GM12875 (cell line): ENCODE results near the gene NKAIN2.

Experiments
- H3K4me3 ChIP-seq: one replicate; pipeline ENCODE4 v1.5.1; 2011; ENCODE audit warnings: low read depth, low read length, control low read depth
- TF ChIP-seq, protein P1 (sequence below): IDR thresholded peaks from 2 replicates; pipeline ENCODE4 v1.5.1; 2011; ENCODE audit warnings: low read depth, mild to moderate bottlenecking, control low read depth, inconsistent platforms, low read length, moderate library complexity, borderline replicate concordance; ENCODE audit not compliant: insufficient read depth

Gene NKAIN2

GRCh38 chr6:123848347-123848746 is 44.7 kb downstream of the NKAIN2 start:
- TF ChIP-seq, protein P1, sequence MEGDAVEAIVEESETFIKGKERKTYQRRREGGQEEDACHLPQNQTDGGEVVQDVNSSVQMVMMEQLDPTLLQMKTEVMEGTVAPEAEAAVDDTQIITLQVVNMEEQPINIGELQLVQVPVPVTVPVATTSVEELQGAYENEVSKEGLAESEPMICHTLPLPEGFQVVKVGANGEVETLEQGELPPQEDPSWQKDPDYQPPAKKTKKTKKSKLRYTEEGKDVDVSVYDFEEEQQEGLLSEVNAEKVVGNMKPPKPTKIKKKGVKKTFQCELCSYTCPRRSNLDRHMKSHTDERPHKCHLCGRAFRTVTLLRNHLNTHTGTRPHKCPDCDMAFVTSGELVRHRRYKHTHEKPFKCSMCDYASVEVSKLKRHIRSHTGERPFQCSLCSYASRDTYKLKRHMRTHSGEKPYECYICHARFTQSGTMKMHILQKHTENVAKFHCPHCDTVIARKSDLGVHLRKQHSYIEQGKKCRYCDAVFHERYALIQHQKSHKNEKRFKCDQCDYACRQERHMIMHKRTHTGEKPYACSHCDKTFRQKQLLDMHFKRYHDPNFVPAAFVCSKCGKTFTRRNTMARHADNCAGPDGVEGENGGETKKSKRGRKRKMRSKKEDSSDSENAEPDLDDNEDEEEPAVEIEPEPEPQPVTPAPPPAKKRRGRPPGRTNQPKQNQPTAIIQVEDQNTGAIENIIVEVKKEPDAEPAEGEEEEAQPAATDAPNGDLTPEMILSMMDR: no peak
- no peak overlapping the region for H3K4me3 ChIP-seq

DNA sequence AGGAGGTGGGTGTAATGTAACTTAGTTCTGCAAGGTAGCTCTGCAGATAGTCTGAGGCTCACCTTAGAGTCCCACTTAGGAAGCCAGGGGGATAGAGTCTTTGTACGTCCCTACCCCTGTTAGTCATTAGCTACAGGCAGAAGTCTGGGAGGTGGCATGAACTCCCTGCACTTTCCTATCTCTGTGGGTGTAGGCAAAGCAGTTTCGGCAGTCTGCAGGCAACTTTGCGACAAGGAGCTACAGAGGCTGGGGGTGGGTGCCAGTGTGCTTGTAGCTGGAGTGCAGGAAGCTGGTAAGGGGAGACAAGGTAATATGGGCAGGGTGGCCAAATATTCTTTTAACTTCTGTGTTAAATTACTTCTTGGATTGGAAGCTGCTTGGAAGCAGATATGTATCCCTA is 45.7 kb downstream of the NKAIN2 start:
- H3K4me3 ChIP-seq: no peak overlapping the region
- TF ChIP-seq, protein P1: no peak

DNA sequence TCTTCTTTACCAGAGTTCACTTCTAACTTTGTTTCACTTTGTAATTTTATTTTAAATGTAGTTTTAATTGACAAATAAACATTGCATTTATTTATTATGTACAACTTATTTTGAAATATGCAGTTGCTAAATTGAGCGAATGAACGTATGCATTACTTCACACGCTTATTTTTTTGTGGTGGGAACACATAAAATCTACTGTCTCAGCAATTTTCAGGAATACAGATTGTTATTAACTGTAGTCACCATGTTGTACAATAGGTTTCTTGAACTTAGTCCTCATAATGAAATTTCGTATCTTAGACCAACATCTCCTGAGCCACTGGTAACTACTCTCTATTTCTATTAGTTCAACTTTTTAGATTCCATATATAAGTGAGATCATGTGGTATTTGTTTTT is 46.9 kb downstream of the NKAIN2 start:
- H3K4me3 ChIP-seq: no peak overlapping the region
- TF ChIP-seq, protein P1: no peak

DNA sequence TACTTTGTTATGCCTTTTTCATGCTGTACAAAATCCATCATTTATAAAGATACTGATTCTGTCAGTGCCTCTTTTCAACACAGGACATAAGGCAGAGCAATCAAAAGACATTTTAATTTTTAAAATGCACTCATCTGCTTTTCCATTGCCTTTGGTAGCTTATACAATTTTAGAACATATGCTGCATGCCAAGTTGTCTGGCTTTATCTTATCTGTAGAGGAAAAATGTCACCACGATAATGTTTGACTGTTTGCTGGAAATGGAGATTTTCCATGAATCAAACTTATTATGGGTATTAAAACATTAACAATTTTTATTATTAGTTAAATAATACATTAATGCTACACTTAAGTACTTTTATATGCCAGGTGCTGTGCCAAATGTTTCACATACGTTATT is 50.5 kb downstream of the NKAIN2 start:
- TF ChIP-seq, protein P1: no peak

GRCh38 chr6:123855506-123855905 is 51.8 kb downstream of the NKAIN2 start:
- H3K4me3 ChIP-seq: no peak overlapping the region
- TF ChIP-seq, protein P1: no peak

More for the DNA sequence above, 50.5 kb downstream of the NKAIN2 start:
- no peak overlapping the region for H3K4me3 ChIP-seq

- TF ChIP-seq, protein P1: no peak
- H3K4me3 ChIP-seq: no peak overlapping the region
Measured at GRCh38 chr6:123859291-123859690, 55.6 kb downstream of the NKAIN2 start.

- no peak overlapping the region for H3K4me3 ChIP-seq
- TF ChIP-seq, protein P1: no peak
Measured at GRCh38 chr6:123869334-123869733, 65.7 kb downstream of the NKAIN2 start.
